Activated CD4-positive, alpha-beta T cell treated with anti-CD3 and anti-CD28 coated beads, Interleukin-2, Interleukin-4, amounts not matched to agents 100 ng/mL and 50 ng/mL, durations not matched to agents 16 hours and 8 hours (primary cell): Measurements from ENCODE around the gene ARHGEF4.

Source experiments
- DNase-seq: peaks from one replicate; pipeline ENCODE4 v3.0.0-alpha.2; 2020; ENCODE audit warnings: low spot score

The ARHGEF4 gene

GRCh38 chr2:130835766-130836015 is 1.0 kb upstream of the ARHGEF4 start:
- DNase-seq = no peak

DNA sequence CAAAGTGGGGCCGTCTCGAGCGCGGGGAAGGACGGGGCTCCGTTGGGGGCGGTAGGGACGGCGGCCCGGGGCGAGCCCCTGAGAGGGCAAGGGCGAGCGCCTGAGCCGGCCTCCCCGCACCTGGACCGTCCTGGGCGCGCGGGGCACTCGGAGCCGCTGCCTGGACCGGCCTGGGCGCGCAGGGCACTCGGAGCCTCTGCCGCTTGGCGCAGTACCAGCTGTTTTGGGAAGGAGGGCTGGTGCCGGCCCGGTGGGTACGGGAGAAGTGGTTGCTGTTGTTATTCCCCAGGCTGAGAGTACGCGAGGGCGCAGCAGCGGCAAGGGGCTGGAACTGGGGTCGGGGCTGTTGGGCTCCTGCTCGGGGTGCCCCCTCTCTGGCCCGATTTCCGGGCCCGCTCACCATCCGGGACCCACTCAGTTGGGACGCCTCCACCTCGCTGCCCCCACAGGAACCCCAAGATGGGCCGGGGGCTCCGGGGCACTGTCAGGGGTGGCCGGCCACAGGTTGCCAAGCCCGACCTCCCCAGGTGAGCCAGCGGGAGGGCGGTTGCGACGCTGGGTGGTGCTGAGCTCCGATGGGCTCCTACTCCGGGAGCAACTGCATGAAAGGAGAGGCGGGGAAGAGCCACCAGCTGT is 579 bp downstream of the ARHGEF4 start:
- no peak for DNase-seq

DNA sequence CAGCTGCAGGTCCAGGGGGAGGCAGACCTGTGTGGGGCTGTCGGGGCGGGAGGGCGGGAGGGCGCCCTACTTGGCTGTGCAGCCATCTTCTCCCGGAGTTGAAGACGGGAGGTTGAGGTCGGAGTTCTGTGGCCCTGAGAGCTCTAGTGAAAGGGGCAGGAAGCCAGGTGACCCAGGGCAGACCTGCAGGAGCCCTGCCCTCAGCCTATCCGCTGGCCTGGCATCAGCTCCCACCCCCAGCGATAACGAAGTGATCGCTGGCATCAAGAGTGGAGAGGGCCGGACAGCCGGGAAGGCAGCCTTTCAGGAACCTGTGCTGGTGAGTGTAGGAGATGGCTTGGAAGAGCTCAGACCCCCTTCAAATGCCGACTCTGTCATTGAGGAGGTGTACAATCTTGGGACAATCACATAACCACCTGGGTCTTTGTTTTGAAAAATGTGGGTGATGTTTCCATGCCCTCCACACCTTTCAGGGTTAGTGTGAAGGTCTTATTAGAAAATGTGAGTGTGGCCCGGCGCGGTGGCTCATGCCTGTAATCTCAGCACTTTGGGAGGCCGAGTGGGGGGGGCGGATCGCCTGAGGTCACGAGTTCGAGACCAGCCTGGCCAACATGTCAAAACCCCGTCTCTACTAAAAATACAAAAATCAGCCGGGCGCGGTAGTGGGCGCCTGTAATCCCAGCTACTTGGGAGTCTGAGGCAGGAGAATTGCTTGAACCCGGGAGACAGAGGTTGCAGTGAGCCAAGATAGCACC is 1.3 kb downstream of the ARHGEF4 start:
- no peak for DNase-seq

GRCh38 chr2:130839011-130839780 is 2.5 kb downstream of the ARHGEF4 start:
- DNase-seq = no peak

DNA sequence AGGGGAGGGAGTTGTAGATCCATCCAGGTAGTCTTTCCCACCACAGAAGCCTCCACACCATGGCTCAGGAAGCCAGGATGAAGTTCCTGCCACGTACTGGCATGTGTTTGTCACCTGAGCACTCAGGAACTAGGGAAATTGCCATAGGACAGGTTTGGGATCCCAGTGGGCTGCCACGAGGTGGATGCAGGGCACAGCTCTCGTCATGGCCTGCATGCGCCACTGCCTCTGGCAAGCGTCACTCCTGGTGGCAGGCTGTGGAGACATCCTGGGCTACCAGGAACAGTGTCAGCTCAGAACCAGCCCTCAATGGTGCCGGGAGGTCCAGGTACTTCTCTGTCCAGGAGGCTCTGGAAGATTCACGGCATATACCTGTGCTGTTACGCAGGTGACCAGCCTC is 3.8 kb downstream of the ARHGEF4 start:
- DNase-seq = no peak

DNA sequence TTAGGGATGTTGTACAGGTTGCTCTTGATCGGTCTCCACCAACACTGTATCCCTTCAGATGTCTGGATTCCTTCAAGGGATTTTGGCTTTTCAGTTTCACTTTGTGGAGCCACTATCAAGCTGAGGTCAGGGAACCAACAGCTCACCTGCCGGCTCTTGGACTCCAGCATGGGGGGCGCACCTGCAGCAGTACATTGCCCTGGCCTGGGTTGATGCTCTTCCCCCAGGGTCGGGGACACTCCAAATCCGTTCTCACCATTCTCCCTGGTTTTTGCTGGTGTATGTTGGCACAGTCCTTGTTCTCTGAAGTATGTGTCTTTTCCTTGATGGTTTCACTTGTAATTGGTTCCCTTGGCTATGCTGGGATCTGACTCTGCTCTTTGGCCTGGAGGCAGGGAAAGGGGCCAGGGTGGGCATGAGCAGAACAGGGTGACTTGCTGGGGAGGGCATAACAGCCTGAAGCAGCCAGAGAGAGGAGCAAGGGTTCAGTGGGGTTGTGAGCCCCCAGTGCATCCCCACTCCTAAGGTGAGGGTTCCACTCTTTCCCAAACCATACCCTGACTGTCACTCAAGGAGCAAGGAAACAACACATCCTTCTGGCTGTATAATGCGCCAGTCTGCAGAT is 5.1 kb downstream of the ARHGEF4 start:
- no peak for DNase-seq

DNA sequence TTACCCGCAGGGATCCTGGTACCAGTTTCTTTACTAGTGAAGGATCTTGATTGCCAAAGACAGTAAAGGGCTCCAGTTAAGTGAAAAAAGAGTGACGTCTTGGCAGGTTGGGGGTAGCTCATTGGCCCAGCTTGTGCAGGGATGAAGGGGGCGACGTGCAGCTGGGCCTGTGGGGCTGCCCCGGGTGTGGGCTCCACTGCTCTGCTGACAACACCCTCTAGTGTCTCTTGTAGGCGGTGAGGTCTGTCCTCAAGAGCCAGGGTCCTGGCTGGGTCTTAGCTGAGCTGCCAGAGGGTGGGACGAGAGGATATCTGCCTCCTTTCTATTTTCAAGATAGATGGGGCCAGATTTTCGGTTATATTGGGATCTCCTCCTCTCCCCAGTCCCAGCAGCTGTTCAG is 6.1 kb downstream of the ARHGEF4 start:
- DNase-seq = no peak

- DNase-seq = no peak
Observed at GRCh38 chr2:130843321-130843985, 6.7 kb downstream of the ARHGEF4 start.

- no peak for DNase-seq
Observed at GRCh38 chr2:130844161-130844560, 7.4 kb downstream of the ARHGEF4 start.

DNA sequence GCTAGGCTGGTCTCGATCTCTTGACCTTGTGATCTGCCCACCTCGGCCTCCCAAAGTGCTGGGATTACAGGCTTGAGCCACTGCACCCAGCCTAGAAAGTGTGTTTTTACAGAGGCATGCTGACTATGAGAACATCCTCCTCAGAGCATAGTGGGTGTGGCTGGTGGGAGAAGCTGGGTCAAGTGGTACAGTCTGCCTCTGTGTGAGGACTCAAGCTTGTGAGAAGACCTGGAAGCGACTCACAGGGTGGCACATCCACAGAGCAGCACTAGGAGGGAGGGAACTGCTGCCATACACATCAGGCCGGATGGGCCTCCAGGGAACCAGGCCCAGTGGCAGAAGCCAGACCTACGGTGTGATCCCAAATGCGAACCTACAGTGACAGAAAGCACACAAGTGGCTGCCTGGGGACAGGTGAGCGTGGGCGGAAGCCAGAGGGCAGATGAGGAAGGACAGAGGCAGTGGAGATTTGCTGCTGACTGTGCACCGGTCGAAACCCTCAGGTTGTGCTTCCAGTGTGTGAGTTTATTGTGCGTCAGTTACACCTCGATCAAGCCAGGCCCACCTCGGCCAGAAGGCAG is 8.9 kb downstream of the ARHGEF4 start:
- DNase-seq = no peak

DNA sequence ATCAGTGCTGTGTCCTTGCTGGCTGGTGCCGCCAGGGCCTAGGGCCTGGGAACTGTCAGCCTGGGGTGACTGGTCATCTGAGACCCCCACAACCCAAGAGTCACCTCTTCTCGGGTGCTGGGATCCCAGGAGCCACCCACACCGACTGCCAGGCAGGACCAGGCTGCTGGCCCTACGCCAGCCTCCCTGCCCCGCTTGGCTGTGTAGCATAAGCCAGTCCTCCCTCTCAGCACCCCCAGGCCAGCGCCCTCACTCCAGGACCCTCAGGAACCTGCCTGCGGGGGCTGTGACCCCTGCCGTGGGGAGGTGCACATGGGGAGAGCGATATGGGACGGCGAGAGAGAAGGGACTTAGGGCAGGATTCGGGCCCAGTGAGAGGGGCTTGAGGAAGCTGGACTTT is 9.5 kb downstream of the ARHGEF4 start:
- DNase-seq = no peak

- no peak for DNase-seq
Observed at GRCh38 chr2:130846686-130847375, 10.1 kb downstream of the ARHGEF4 start.

- no peak for DNase-seq
Observed at GRCh38 chr2:130847776-130848525, 11.2 kb downstream of the ARHGEF4 start.

- DNase-seq = no peak
Observed at GRCh38 chr2:130848526-130849210, 12.0 kb downstream of the ARHGEF4 start.

DNA sequence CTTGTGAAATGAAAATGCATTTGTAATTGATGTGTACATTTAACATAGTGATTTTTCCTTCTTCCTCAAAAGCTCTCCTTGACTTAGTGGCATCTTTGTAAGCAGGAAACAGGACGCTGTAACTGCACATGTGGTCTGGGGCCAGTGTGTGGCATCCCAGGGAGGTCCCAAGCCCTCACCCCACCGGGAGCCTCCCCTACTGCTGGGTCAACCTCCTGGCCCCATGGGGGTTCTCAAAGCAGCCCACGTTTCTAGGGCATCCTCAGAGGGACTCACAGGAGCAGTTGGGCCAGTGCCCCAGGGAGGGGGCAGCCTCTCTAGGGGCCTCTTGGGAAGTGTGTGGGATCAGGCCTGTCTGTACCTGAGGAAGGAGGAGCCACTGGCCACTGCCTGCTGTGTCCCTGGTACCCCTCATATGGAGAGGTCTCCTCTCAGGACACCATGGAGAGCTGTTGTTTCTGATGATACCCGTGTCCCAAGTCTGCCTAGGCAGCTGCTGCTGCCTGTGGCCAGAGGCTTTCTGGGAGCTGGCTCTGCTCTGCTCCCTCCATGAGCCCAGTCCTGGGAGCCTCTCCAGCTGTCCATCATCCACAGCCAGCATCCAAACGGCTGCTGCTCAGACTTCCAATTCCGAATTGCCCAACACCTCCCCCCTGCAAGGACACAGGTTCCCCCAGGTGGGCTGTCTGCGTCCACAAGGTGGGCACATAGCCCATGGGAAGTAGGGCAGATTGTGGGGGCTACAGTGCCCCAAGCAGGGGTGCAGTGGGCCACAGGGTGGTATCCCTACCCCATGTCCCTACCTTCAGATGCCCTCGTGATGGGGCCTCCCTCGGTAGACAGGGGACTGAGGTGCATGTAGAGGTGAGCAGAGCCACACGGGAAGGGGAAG is 13.4 kb downstream of the ARHGEF4 start:
- DNase-seq = no peak

DNA sequence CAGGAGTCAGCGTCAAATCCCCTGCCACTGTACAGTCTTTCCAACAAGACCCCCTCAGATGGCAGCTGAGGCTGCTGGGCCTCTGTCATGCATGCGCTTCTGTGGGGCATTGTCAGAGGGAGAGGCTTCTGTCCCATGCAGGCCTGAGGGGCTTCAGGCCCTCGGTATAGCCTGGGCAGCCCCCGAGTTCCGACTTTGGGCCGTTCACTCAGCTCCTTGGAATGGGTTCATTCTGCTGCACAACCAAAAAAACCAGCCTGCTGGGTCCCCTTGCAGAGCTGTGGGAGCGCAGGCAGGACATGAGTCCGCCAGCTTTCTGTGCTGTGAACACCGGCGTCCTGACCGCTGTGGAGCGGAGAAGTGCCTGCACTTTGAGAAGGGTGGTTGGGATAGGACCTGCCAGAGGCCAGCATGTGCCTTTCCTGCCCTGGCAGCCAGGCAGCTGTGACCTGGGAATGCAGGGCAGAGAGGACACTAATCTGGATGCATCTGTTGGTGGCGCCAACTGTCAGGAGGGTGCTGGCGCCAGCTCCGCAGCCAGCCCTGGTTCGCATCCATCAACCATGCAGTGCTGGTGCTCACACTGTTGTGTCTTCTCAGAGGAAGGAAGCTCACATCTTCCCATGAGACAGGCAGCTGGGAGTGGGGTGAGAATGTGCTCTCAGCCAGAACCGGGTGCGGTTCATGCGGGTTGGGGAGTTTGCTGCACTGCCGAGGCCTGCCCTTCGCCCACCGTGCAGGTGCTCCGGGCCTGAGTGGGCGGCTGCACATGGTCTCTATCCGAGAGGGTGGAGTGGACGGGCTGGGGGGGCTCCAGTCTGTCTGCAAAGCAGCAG is 14.3 kb downstream of the ARHGEF4 start:
- no peak for DNase-seq

DNA sequence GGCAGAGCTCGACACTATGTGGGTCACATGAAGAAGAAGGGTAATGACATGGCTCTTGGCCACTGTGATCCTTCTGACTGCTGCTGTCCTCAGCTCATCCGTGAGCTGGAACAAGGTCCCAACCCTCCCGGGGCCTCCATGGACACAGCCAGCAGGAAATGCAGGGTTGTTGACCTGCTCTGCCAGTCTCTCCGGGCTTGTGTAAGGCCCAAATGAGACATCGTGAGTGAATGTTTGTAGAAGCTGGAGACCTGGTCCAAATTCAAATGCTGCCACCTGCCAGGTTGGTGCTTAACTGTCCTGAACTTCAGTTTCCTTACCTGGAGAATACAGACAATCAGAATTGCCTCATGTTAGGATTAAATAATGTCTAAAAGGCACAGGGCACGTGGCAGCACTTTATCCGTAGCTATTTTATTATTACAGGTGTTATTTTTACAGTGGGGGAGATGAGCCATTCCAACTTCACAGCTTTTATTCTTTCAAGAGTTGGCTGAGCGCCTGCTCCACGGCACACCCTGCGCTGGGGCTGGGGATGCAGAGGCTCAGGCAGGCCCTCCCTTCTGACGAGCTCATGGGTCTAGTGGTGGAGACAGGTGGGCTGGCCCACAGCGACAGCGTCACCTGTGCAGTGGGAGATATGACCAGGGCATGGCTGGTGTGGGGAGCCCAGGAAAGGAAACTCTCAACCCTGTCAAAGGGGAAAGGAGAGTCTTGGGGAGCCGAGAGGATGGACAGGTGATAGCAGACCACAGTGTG is 15.1 kb downstream of the ARHGEF4 start:
- DNase-seq = no peak
